Subcutaneous preadipocyte (primary cell): ENCODE measurements around the gene DEF6. TPM values are rescaled to one million over a fixed set of nuclear protein-coding genes. Genes with fewer than 3 reads are reported as not detected.

Source experiments
- total RNA-seq: library from RNA; depleted of rRNA; stranded (reverse); fragments of >200 nt; gene quantifications from 2 replicates; pipeline ENCODE4 v1.2.3, GENCODE V29; 2012

Gene DEF6
- total RNA-seq = 0.37 and 0.39 TPM in 2 replicates

GRCh38 chr6:35297601-35298481 lies at the start of gene DEF6:
TSS of gene DEF6 (plus strand) at chr6:35297818. CDS start at chr6:35297857, 39 bp downstream.

GRCh38 chr6:35259194-35259947 lies 38.2 kb upstream of the DEF6 start, which contains the start of gene ZNF76:
TSS of gene ZNF76 (plus strand) at chr6:35259735. CDS start at chr6:35281152, 21,417 bp downstream.

GRCh38 chr6:35342258-35343091 lies 44.9 kb downstream of the DEF6 start, which contains the start of gene PPARD:
TSS of gene PPARD (plus strand) at chr6:35342558. CDS start at chr6:35411088, 68,530 bp downstream.

Other genes starting within 250 kb of the DEF6 start
- 0.37 and 0.59 TPM in 2 replicates for gene TCP11, start 156.5 kb upstream of the DEF6 start, total RNA-seq
- 3.3 and 26.2 TPM in 2 replicates for gene SCUBE3, start 83.9 kb upstream of the DEF6 start, total RNA-seq
- gene ZNF76, start 38.1 kb upstream of the DEF6 start, total RNA-seq = 18.0 and 20.7 TPM in 2 replicates
- gene PPARD, start 44.7 kb downstream of the DEF6 start, total RNA-seq = 5.1 and 12.5 TPM in 2 replicates
- 8.1 and 18.0 TPM in 2 replicates for gene FANCE, start 154.5 kb downstream of the DEF6 start, total RNA-seq
- gene RPL10A, start 170.6 kb downstream of the DEF6 start, total RNA-seq = 1,425 and 2,963 TPM in 2 replicates
- 9.2 and 12.1 TPM in 2 replicates for gene TEAD3, start 199.3 kb downstream of the DEF6 start, total RNA-seq
- gene TULP1, start 215.1 kb downstream of the DEF6 start, total RNA-seq = not detected in 2 replicates